GM12864 (cell line): ENCODE data around the gene HAS3.

Experiments
- DNase-seq: peaks from one replicate; pipeline ENCODE4 v3.0.0-alpha.2; 2011; ENCODE audit warnings: low read depth
- H3K4me3 ChIP-seq: 2 replicates; pipeline ENCODE4 v1.5.1; 2011; ENCODE audit warnings: mild to moderate bottlenecking, low read depth, low read length, control low read depth
- TF ChIP-seq, protein P1 (sequence below): IDR thresholded peaks from 2 replicates; pipeline ENCODE4 v1.5.1; 2011; ENCODE audit warnings: low read depth, mild to moderate bottlenecking, moderate library complexity, low read length, control low read depth, inconsistent platforms; ENCODE audit errors: missing control alignments

The HAS3 gene

GRCh38 chr16:69107316-69107962 lies 2.0 kb downstream of the HAS3 start:
- TF ChIP-seq, protein P1, sequence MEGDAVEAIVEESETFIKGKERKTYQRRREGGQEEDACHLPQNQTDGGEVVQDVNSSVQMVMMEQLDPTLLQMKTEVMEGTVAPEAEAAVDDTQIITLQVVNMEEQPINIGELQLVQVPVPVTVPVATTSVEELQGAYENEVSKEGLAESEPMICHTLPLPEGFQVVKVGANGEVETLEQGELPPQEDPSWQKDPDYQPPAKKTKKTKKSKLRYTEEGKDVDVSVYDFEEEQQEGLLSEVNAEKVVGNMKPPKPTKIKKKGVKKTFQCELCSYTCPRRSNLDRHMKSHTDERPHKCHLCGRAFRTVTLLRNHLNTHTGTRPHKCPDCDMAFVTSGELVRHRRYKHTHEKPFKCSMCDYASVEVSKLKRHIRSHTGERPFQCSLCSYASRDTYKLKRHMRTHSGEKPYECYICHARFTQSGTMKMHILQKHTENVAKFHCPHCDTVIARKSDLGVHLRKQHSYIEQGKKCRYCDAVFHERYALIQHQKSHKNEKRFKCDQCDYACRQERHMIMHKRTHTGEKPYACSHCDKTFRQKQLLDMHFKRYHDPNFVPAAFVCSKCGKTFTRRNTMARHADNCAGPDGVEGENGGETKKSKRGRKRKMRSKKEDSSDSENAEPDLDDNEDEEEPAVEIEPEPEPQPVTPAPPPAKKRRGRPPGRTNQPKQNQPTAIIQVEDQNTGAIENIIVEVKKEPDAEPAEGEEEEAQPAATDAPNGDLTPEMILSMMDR = no peak
- DNase-seq = no peak
- no peak overlapping the region for H3K4me3 ChIP-seq

- H3K4me3 ChIP-seq = no peak overlapping the region
- DNase-seq = no peak
- TF ChIP-seq, protein P1 = no peak
These were observed 2.8 kb downstream of the HAS3 start for GRCh38 chr16:69108064-69108904.

- TF ChIP-seq, protein P1 = no peak
- H3K4me3 ChIP-seq = no peak overlapping the region
- DNase-seq = no peak
These were observed 3.4 kb downstream of the HAS3 start for GRCh38 chr16:69108905-69109252.

DNA sequence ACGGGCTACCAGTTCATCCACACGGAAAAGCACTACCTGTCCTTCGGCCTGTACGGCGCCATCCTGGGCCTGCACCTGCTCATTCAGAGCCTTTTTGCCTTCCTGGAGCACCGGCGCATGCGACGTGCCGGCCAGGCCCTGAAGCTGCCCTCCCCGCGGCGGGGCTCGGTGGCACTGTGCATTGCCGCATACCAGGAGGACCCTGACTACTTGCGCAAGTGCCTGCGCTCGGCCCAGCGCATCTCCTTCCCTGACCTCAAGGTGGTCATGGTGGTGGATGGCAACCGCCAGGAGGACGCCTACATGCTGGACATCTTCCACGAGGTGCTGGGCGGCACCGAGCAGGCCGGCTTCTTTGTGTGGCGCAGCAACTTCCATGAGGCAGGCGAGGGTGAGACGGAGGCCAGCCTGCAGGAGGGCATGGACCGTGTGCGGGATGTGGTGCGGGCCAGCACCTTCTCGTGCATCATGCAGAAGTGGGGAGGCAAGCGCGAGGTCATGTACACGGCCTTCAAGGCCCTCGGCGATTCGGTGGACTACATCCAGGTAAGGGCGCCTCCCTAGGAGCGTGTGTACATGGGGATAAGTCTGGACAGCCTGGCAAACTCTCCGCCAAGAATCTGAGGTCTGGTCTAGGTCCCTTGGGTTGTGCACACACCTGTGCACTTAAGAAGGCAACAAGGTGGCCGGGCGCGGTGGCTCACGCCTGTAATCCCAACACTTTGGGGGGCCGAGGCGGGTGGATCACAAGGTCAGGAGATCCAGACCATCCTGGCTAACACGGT lies 4.2 kb downstream of the HAS3 start:
- no peak for DNase-seq
- TF ChIP-seq, protein P1 = no peak
- H3K4me3 ChIP-seq = no peak overlapping the region

DNA sequence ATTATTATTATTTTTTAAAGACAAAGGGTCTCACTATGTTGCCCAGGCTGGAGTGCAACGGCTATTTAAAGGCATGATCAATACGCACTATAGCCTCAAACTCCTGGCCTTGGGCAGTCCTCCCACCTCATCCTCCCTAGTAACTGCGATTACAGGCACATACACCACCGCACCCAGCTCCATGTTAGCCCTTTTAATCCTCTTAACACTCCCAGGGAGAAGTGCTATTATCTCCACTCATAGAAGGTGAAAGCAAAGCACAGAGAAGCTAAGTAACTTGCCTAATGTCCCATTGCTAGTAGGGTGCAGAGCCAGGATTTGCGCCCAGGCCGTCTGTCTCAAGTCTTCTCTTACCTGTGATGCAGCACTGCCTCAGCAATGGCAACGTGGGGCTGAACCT lies 5.0 kb downstream of the HAS3 start:
- no peak overlapping the region for H3K4me3 ChIP-seq
- TF ChIP-seq, protein P1 = no peak
- no peak for DNase-seq

DNA sequence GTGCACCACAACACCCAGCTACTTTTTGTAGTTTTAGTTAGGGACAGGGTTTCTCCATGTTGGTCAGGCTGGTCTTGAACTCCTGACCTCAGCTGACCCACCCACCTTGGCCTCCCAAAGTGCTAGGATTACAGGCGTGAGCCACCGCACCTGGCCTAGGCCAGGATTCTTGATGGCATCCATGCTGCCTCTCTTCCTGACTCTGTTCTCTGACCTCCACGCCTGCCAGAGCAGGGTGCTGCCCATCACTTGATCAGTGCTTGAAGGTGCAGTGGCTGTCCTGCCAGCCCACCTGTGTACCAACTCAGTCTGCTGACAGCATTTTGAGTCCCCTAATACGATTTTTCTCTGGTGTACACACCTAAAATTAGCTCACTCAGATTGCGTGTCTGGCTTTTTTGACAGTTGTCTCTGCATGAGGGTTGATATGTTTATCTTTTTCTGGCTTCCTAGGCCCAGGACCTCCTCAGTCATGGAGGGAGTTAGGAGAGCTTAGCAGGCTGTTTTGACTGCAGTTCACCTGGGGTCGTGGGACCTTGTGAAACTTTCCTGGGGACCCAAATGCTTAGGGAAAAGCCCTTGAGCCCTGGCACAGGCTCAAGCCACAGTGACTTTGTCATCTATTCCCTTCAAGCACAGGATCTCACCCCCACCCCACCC lies 5.9 kb downstream of the HAS3 start:
- TF ChIP-seq, protein P1 = no peak
- no peak for DNase-seq
- no peak overlapping the region for H3K4me3 ChIP-seq
